Stimulated activated CD4-positive, alpha-beta T cell treated with anti-CD3 and anti-CD28 coated beads, Interleukin-4, amount 100 ng/mL, for 48 hours (primary cell): ENCODE data around the gene BCL2.

Source experiments
- DNase-seq, 2 donors: peaks; one replicate each; pipeline ENCODE4 v3.0.0-alpha.2; 2020; ENCODE audit warnings: low read depth in 2 of 2

The BCL2 gene

DNA sequence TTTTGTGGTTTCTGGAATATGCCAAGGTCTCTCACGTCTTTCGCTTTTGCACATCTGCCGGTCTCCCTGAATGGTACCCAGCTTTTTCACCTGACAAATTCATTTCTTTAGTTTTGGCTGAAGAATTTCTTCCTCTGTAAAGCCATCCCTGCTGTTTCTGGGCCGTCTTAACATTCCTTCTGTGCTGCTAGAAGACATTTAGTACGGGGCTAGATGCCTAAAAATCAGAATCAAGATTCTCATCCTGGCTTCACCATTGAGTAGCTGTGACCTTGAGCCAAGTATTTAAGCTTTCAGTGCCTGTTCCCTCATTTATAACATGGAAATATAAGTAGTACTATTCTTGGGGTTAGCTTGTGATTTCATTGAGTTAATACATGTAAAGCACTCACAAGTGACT is 6.4 kb upstream of the BCL2 start:
- DNase-seq: no peak

- no peak for DNase-seq
These were observed 5.6 kb upstream of the BCL2 start for GRCh38 chr18:63325086-63325686.

DNA sequence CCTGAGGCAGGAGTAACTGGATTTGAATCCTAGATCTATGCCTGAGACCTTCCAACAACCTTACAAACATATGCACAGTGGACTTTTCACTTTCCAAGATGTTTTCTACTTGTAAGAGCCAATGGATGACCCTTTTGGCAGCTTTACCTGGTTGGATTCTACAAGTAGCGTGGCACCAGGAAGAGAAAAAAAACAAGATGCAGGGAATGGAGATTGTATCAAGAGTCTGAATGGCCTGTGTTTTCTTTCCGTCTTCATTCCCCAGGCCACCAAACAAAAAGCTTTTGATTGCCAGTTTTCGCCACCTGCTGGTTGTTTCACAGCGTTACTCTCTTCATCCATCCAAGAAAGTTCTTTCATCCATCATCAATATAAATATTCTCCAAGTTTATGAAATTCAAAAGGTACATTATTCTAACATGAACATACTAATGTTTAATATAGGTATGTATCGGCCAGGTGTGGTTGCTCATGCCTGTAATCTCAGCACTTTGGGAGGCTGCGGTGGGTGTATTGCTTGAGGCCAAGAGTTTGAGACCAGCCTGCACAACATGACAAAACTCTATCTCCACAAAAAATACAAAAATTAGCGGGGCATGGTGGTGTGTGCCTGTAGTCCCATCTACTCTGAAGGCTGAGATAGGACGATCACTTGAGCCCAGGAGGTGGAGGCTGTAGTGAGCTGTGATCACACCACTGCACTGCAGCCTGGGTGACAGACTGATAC is 3.5 kb upstream of the BCL2 start:
- DNase-seq: no peak

DNA sequence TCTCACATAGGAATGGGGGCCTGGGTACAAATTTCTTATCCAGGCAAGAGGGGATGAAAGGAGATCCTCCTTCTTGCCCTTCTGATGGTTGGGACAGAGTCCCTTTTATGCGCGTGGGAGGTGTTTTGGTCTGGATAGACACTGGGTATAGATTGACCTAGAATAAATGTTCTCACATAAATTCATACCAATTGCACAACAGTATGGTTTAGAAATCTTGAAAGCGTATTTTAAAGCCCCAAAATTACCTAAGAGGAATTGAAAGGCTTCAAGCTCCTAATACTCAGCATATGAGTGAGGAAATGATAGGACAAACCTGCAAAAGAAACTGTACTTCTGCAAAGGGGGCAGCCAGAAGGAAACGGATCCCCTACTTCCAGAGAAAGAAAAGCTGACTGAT is 2.6 kb upstream of the BCL2 start:
- DNase-seq: no peak

DNA sequence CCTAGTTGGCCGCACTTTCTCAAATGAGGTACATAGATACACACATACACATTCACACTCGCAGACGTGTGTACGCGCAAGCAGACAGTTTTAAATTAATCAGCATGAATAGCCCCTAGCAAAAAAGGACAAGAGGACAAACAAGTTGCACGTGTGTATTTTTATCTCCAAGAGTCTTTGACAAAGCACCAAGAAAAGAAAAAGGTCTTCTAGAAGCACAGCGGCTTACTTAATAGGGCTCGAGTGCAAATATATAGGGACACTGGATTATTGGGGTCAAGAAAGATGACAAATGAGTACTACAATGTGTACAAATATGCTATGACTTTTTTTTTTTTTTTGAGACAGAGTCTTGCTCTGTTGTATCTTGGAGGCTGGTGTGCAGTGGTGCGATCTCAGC is 1.7 kb upstream of the BCL2 start:
- DNase-seq: no peak

DNA sequence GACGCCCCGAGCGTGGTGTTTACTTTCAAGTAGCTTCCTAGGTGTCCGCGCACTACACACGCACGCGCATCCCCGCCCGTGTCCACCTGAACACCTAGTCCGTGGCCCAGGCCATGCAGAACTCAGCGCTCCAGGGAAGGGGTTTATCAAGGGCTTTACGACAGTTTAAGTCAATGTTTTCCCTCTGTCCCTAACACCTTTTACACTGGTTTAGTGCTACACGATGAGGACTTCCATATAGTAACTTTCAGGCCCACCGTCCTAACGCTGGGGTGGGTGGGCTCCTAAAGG is 1.4 kb upstream of the BCL2 start:
- no peak for DNase-seq

DNA sequence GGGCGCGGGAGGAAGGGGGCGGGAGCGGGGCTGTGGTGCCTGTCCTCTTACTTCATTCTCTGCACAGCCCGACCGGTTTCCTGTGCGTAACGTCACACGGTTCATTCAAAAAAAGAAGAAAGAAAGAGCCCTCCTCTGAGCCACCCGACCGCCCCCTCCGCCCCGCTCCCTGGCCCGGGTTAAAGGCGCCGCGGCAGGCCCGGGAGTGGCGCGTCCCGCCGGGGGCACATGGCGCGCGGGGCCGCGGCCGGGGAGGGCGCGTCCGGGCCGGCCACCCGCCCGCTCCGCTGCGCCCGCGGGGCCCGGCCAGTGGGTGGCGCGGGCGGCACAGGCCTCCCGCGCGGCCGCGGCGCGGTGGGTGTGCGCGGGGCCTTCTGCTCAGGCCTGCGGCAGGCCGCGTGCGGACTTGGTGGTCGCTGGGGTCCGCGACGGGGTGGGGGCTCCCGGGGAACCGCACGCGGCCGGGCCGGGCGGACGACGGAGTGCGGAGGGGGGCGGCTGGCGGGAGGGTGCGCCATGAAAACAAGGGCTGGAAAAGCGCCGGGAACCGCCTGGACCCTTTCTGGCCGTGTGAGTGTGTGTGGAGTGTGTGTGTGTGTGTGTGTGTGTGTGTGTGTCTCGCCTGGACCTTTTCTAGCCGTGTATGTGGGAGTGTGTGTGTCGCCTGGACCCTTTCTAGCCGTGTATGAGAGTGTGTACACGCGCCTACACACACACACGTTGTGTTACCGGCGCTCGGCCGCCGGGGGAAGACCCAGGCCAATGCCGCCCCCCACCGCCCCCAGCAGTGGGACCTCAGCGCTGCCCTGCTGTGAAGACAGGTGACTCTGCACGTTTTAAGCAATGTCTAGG is 780 bp upstream of the BCL2 start:
- DNase-seq: peak in 1 of 2 donors; percentile 66

DNA sequence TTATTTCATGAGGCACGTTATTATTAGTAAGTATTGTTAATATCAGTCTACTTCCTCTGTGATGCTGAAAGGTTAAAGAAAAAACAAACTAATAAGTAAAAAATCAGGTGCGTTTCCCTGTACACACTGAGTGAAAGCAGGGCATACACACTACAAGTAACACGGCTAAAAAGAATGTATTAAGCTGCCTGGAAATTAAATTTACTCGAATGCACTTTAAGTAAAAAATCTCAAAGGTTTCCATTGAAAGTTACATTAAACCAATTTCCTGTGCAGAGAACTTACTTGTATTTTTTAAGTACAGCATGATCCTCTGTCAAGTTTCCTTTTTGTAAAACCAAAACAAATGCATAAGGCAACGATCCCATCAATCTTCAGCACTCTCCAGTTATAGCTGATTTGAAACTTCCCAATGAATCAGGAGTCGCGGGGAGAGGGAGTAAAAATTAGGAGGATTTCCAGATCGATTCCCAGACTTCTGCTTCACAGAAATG is 633 bp downstream of the BCL2 start:
- DNase-seq: no peak

DNA sequence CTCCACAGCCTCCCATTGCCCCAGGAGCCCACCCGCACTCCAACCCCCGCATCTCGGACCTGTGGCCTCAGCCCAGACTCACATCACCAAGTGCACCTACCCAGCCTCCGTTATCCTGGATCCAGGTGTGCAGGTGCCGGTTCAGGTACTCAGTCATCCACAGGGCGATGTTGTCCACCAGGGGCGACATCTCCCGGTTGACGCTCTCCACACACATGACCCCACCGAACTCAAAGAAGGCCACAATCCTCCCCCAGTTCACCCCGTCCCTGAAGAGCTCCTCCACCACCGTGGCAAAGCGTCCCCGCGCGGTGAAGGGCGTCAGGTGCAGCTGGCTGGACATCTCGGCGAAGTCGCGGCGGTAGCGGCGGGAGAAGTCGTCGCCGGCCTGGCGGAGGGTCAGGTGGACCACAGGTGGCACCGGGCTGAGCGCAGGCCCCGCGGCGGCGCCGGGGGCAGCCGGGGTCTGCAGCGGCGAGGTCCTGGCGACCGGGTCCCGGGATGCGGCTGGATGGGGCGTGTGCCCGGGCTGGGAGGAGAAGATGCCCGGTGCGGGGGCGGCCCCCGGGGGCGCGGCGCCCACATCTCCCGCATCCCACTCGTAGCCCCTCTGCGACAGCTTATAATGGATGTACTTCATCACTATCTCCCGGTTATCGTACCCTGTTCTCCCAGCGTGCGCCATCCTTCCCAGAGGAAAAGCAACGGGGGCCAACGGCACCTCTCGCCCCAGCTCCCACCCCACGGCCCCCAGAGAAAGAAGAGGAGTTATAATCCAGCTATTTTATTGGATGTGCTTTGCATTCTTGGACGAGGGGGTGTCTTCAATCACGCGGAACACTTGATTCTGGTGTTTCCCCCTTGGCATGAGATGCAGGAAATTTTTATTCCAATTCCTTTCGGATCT is 1.3 kb downstream of the BCL2 start:
- peak; percentile 74 to 81 for DNase-seq

DNA sequence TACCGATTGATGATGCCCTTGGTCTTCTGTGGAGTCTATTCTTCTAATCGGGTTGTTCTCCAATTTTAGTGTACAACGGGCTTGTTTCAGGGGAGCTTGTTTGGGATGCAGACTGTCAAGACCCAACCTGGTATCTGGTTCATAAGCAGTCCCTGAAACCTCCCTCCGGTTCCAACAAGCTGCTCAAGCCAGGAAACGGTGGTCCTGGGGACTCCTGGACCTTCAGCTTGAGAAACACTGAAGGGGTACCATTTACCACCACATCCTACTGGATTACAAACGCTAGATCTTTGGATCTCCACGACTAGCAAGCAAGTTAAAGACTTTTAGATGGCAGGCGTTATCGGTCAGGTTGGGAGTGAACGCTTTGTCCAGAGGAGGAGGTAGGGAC is 2.0 kb downstream of the BCL2 start:
- DNase-seq: no peak

GRCh38 chr18:63316612-63317555 is 2.7 kb downstream of the BCL2 start:
- DNase-seq: no peak

DNA sequence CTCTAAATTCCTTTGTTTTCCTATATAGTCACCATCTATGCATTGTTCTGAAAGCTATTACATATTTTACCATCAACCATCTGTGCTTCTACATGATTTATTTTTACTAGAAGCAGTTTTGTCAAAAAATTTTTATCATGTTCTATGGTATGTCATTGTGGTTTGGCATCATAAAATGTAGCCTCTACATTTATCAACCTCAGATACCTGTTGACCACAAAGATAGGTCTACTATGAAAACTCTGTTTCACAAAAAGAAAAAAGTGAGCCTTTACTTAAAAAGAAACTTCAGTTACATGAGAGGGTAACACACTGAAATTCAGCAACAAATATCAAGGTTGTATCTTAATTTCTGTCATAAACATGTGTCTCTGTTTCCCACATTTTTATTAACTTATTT is 3.7 kb downstream of the BCL2 start:
- DNase-seq: no peak

GRCh38 chr18:63315131-63315662 is 4.4 kb downstream of the BCL2 start:
- no peak for DNase-seq

DNA sequence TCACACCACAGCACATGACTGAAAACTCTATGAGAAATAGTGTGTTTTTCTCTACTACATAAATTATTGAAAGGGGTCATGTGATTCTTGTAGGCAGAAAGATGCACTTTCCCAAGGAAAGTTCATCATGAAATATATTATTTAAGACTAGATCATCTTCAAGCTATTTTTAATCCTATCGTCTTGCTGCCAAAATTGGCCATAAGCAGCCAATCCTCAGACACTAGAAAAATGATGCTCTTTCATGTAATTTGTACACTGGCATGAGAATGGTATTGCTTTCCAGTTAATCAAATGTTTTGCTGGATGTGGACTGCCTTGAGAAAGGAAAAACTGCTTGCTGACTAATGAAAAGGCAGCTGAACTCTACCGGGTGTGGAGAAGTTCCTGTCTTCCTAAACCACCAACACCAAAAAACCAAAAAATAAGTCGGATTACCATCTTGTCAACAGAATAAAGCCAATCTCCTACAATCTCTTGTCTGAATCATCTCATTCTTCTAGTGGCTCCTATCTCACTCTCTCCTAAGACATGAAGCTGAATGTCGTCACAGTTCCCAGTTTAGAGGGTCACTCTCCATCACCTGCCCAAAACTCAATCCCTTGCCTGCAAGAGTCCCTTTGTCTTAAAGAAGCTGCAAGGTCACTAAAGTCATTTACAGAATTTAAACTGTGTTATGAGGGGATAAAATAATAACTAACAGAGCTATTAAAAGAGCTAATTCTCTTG is 5.3 kb downstream of the BCL2 start:
- no peak for DNase-seq

DNA sequence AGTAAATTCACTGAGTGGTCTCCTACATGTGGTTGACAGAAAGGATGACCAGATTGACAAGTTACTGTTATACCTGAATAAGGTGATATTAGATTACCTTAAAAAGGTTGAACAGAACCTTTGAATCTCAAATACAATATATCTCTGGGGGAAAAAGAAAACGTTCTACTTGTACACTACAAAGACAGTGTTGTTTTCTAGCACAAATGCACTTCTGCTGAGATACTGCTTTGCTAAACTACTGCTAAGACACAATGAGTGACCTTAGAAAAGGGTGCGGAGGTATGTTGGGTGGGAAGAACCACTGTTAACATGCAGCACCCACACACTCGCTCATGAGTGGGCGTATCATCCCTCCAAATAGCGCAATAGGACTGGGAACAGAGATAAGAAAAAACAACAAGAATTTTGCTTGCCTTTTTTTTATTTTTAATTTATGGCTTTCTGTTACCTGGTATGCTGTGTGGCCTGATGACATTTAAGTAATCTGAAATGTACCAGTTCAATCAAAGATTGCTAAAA is 6.1 kb downstream of the BCL2 start:
- DNase-seq: no peak

- DNase-seq: no peak
These were observed 6.7 kb downstream of the BCL2 start for GRCh38 chr18:63312737-63313395.

DNA sequence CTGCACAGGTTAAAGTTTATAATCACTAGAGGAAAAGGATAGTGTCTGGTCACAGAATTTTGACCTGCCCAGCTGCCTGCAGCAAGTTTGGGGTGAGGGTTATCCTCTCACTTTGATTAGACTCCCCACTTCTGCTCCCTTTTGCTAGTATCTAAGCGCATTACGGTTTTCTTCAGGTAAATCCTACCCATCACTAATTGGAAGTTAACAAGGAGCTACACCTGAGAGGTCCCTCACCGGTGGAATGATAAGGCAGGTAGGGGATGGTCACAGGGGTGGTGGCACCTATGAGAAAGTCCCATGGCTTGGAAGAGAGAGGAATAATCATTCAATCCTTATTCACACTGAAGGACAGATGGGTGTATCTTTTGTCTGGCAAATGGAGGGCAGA is 7.6 kb downstream of the BCL2 start:
- DNase-seq: no peak

DNA sequence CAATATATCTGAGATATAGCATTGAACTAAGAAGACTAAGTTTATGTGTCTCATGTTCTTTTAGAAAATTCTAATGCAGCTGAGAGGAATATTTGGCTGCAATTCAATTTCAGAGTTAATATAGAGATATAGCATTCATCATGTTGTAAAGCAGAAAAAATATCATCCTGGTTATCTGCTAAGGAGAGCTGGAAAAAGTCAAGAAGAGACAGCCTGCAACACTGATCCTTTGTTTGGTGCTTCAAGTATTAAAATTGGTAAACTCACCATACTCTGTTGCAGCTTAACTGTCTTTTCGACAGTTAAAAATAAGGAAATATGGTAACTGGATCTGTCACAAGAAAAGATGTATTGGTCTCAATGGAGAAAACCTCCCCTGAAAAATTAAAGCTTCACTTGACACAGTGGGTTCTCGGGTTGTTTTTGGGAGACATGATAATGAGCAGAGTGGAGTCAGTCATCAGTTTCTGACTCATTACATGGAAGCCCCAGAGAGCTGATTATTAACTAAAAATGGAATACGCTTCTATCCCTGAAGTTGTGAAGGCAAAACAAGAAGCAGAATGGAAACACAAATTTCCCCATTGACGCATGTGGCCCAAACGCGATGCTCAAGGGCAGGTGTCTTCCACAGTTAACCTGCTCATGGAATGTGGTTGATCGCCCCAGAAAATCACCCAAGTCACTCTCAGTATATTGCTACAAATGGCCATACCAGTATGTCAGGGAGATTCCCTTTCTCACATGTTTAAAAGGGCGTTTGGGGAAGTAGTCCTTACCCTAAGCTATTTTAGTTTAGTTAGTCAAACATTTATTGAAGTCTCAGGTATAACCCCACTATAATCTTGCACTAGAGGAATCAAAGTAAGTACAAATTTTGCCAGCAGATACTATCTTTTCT is 8.2 kb downstream of the BCL2 start:
- no peak for DNase-seq
